Ishikawa (cell line): ENCODE results near the gene RAP1GAP2.

Source experiments
- CEBPB ChIP-seq: IDR thresholded peaks from 2 replicates; pipeline ENCODE4 v1.6.1; 2012
- CREB1 ChIP-seq: IDR thresholded peaks from 2 replicates; pipeline ENCODE4 v1.6.1; 2012; ENCODE audit warnings: low read depth
- EGR1 ChIP-seq: IDR thresholded peaks from 2 replicates; pipeline ENCODE4 v1.6.1; 2012
- EP300 ChIP-seq: IDR thresholded peaks from 2 replicates; pipeline ENCODE4 v1.6.1; 2012; ENCODE audit warnings: borderline replicate concordance
- FOXM1 ChIP-seq: IDR thresholded peaks from 2 replicates; pipeline ENCODE4 v1.6.1; 2012; ENCODE audit warnings: low read depth, borderline replicate concordance
- MAX ChIP-seq: IDR thresholded peaks from 2 replicates; pipeline ENCODE4 v1.6.1; 2012
- NFIC ChIP-seq: IDR thresholded peaks from 2 replicates; pipeline ENCODE4 v1.6.1; 2012
- RAD21 ChIP-seq: IDR thresholded peaks from 2 replicates; pipeline ENCODE4 v1.6.1; 2012; ENCODE audit warnings: low read depth
- REST ChIP-seq: IDR thresholded peaks from 2 replicates; pipeline ENCODE4 v1.6.1; 2012; ENCODE audit warnings: low read depth, mild to moderate bottlenecking
- TAF1 ChIP-seq: IDR thresholded peaks from 2 replicates; pipeline ENCODE4 v1.6.1; 2012; ENCODE audit warnings: low read depth, mild to moderate bottlenecking
- TCF12 ChIP-seq: IDR thresholded peaks from 2 replicates; pipeline ENCODE4 v1.6.1; 2012; ENCODE audit warnings: low read depth
- TEAD4 ChIP-seq: IDR thresholded peaks from 2 replicates; pipeline ENCODE4 v1.6.1; 2012
- USF1 ChIP-seq: IDR thresholded peaks from 2 replicates; pipeline ENCODE4 v1.6.1; 2012
- YY1 ChIP-seq: IDR thresholded peaks from 2 replicates; pipeline ENCODE4 v1.6.1; 2012; ENCODE audit warnings: low read depth
- ZBTB7A ChIP-seq: IDR thresholded peaks from 2 replicates; pipeline ENCODE4 v1.6.1; 2012; ENCODE audit warnings: low read depth

The RAP1GAP2 gene

GRCh38 chr17:2947996-2948550 is 151.8 kb downstream of the RAP1GAP2 start:
- TF ChIP-seq YY1 (no peak), TAF1 (no peak)

- TF ChIP-seq FOXM1 (no peak), TEAD4 (no peak), CEBPB (no peak), NFIC (no peak), YY1 (no peak), MAX (no peak)
Measured at GRCh38 chr17:2948721-2949468, 152.7 kb downstream of the RAP1GAP2 start.

- TF ChIP-seq TEAD4 (no peak), RAD21 (no peak), FOXM1 (no peak), YY1 (no peak), MAX (no peak), TAF1 (no peak), REST (no peak), CEBPB (no peak), USF1 (no peak), ZBTB7A (no peak), TCF12 (no peak), CREB1 (no peak), EP300 (no peak), NFIC (no peak), EGR1 (no peak)
Measured at GRCh38 chr17:2949469-2950044, 153.3 kb downstream of the RAP1GAP2 start.

- TF ChIP-seq TAF1, result no peak
- TF ChIP-seq CREB1, result no peak
- no peak for TF ChIP-seq EGR1
- no peak for TF ChIP-seq NFIC
- TF ChIP-seq REST, result no peak
- TF ChIP-seq TEAD4, result no peak
- TF ChIP-seq TCF12, result no peak
Measured at GRCh38 chr17:2950846-2951245, 154.6 kb downstream of the RAP1GAP2 start.

GRCh38 chr17:2952174-2952845 is 156.1 kb downstream of the RAP1GAP2 start:
- no peak for TF ChIP-seq TEAD4
- TF ChIP-seq NFIC, result no peak
- no peak for TF ChIP-seq MAX
- TF ChIP-seq CREB1, result no peak
- no peak for TF ChIP-seq ZBTB7A
- no peak for TF ChIP-seq RAD21
- no peak for TF ChIP-seq REST
- no peak for TF ChIP-seq USF1
- no peak for TF ChIP-seq YY1
- no peak for TF ChIP-seq CEBPB
- TF ChIP-seq TCF12, result no peak
- TF ChIP-seq TAF1, result no peak
- no peak for TF ChIP-seq EP300
- no peak for TF ChIP-seq FOXM1
- no peak for TF ChIP-seq EGR1
